Measurements from ENCODE around the gene PIK3R6. TPM values are rescaled to one million over a fixed set of nuclear protein-coding genes. Genes with fewer than 3 reads are reported as not detected.
A peak's percentile ranks its signal among the peaks of the same experiment; 100 is the strongest.

Gene PIK3R6
- total RNA-seq, 2 donors from 2014 or later = 0.66 TPM; not detected in 1

GRCh38 chr17:8755590-8756255 lies 111.8 kb downstream of the PIK3R6 start:
- intact Hi-C loops (cut with DNase I) = no loop called here
- Histone ChIP-seq H3K9me3 (no peaks in the 10 kb centered on the region), H3K36me3 (replicated peaks in 1 of 2; ENCODE audit: insufficient read depth in 1 of 2, low read depth in 2 of 2) (no peaks in the 10 kb centered on the region), H3K4me3 (no peak overlapping the region), H3K4me1 (no peaks in the 10 kb centered on the region), H3K27me3 (no peaks in the 10 kb centered on the region), H3K27ac (no peak overlapping the region)
- 71 to 74% methylated on average over 12 of the region's 12 CpGs for WGBS, 2 donors
- ATAC-seq (no peak), DNase-seq (no peak)
- TF ChIP-seq, protein P1, sequence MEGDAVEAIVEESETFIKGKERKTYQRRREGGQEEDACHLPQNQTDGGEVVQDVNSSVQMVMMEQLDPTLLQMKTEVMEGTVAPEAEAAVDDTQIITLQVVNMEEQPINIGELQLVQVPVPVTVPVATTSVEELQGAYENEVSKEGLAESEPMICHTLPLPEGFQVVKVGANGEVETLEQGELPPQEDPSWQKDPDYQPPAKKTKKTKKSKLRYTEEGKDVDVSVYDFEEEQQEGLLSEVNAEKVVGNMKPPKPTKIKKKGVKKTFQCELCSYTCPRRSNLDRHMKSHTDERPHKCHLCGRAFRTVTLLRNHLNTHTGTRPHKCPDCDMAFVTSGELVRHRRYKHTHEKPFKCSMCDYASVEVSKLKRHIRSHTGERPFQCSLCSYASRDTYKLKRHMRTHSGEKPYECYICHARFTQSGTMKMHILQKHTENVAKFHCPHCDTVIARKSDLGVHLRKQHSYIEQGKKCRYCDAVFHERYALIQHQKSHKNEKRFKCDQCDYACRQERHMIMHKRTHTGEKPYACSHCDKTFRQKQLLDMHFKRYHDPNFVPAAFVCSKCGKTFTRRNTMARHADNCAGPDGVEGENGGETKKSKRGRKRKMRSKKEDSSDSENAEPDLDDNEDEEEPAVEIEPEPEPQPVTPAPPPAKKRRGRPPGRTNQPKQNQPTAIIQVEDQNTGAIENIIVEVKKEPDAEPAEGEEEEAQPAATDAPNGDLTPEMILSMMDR (IDR thresholded peaks at IDR 0.05) = no peak
- TF ChIP-seq POLR2A (IDR thresholded peaks at IDR 0.05) = no peak

GRCh38 chr17:8754890-8755289 lies 112.6 kb downstream of the PIK3R6 start:
- Histone ChIP-seq H3K36me3 (replicated peaks in 1 of 2; ENCODE audit: insufficient read depth in 1 of 2, low read depth in 2 of 2) (no peaks in the 10 kb centered on the region), H3K4me1 (no peaks in the 10 kb centered on the region), H3K27ac (no peak overlapping the region), H3K4me3 (no peak overlapping the region), H3K9me3 (no peaks in the 10 kb centered on the region), H3K27me3 (no peaks in the 10 kb centered on the region)
- WGBS, 2 donors = 64 to 66% methylated on average over 8 of the region's 8 CpGs
- TF ChIP-seq, protein P1 (IDR thresholded peaks at IDR 0.05) = no peak
- TF ChIP-seq POLR2A (IDR thresholded peaks at IDR 0.05) = no peak
- DNase-seq = no peak
- intact Hi-C loops (cut with DNase I) = no loop called here
- ATAC-seq = no peak

- no peak for ATAC-seq
- DNase-seq = no peak
- no peaks in the 10 kb centered on the region for H3K4me1 ChIP-seq
- H3K4me3 ChIP-seq = no peak overlapping the region
- no peak for TF ChIP-seq POLR2A (IDR thresholded peaks at IDR 0.05)
- TF ChIP-seq, protein P1 (IDR thresholded peaks at IDR 0.05) = peak in 6 of 7 experiments; percentile 18 to 50 (median 42)
- WGBS, 2 donors = 17 to 24% methylated on average over 1 of the region's 1 CpG
- intact Hi-C loops (cut with DNase I) = no loop called here
- H3K9me3 ChIP-seq = no peaks in the 10 kb centered on the region
- H3K36me3 ChIP-seq (replicated peaks in 1 of 2; ENCODE audit: insufficient read depth in 1 of 2, low read depth in 2 of 2) = no peaks in the 10 kb centered on the region
- no peaks in the 10 kb centered on the region for H3K27me3 ChIP-seq
- H3K27ac ChIP-seq = no peak overlapping the region
Measured at GRCh38 chr17:8753976-8754440, 113.5 kb downstream of the PIK3R6 start.

GRCh38 chr17:8753136-8753975 lies 114.1 kb downstream of the PIK3R6 start:
- Histone ChIP-seq H3K36me3 (replicated peaks in 1 of 2; ENCODE audit: insufficient read depth in 1 of 2, low read depth in 2 of 2) (no peaks in the 10 kb centered on the region), H3K27me3 (no peaks in the 10 kb centered on the region), H3K4me3 (no peak overlapping the region), H3K27ac (no peak overlapping the region), H3K9me3 (no peaks in the 10 kb centered on the region), H3K4me1 (no peaks in the 10 kb centered on the region)
- no peak for TF ChIP-seq POLR2A (IDR thresholded peaks at IDR 0.05)
- TF ChIP-seq, protein P1 (IDR thresholded peaks at IDR 0.05) = no peak
- intact Hi-C loops (cut with DNase I) = no loop called here
- ATAC-seq (no peak), DNase-seq (no peak)
- 68 to 72% methylated on average over 11 to 12 of the region's 12 CpGs for WGBS, 2 donors

Other genes with a start within 250 kb of the PIK3R6 start
- 10 to 100 TPM; 23.3 to 30.3 TPM for gene MYH10, start 236.9 kb downstream of the PIK3R6 start, total RNA-seq
- not detected for gene CCDC42, start 122.8 kb downstream of the PIK3R6 start, total RNA-seq
- gene SPDYE4, start 109.1 kb downstream of the PIK3R6 start, total RNA-seq = not detected
- gene MFSD6L, start 68.3 kb downstream of the PIK3R6 start, total RNA-seq = 1 to 10 TPM; 3.9 to 8.6 TPM
- 1 to 10 TPM; 4.6 to 4.7 TPM for gene PIK3R5, start 98.0 kb upstream of the PIK3R6 start, total RNA-seq
- gene NTN1, start 153.8 kb upstream of the PIK3R6 start, total RNA-seq = 1 to 10 TPM; 3.6 to 4.0 TPM